Hematopoietic multipotent progenitor cell treated with erythropoietin and hydrocortisone succinate and interleukin-3 and kit ligand, for 4 days (in vitro differentiated cells): ENCODE measurements around the gene ZSCAN31.
"Not testable (repeated sequence)": the region's sequence is repeated elsewhere in the genome, so short reads cannot be mapped to it uniquely, and the experiment has no call there.

Experiments
- DNase-seq: peaks from one replicate; pipeline ENCODE4 v3.0.0-alpha.2; 2015

The ZSCAN31 gene

DNA sequence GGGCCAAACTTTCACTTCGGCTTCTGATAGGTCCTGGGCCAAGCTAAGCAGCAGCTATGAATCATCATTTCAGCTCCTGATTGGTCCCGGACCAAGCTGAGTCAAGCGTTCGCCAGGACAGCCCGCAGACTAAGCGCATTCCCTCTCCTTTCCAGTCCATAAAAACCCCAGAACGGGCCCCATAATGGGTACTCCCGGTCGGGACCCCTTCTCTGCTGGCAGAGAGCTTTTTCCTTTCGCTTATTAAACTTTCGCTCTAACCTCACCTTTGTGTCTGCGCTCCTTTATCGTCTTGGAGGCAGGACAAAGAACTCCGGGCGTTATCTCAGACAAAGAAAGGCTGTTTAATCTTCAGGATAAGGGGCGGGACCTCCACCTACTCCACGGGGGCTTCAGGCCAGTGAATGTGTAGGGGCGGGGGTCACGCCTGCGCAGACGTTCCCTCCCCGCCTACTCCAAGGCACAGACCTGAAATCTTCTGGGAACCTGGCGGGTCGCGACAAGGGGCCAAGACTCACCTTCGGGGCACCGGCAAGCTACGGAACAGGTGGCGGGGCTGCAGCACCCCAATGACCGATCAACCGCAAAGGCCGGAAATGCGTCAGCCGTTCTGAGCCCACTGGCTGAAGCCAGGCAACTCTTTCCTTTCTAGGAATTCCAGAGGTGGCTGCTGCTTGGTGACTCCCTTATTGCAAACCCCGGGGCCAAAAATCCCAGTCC, at the start of gene ZSCAN31:
Gene ZSCAN31 (minus strand): TSS at position 585 of the 720 bp plus-strand sequence. CDS start 6,465 bp downstream, outside the sequence.
- DNase-seq: peak; percentile 99

DNA sequence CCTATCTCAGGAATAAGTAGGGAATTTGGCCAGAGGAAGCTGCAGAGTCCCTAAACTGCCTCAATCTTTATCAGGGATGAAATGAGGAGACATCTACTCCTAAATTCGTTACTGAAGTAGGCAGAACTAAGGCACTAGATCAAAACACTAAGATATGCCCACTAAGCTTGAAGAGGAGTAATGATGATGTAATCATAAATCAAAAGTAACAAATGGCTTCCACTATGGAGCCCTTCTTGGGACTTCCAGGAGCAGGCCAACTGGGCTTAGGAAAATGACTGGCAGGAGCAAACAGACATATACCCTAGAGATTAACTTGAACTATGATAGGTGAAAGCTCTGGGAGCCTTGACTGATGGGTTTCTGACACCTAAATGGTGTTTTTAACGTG, 48.2 kb upstream of the ZSCAN31 start:
- no peak for DNase-seq

DNA sequence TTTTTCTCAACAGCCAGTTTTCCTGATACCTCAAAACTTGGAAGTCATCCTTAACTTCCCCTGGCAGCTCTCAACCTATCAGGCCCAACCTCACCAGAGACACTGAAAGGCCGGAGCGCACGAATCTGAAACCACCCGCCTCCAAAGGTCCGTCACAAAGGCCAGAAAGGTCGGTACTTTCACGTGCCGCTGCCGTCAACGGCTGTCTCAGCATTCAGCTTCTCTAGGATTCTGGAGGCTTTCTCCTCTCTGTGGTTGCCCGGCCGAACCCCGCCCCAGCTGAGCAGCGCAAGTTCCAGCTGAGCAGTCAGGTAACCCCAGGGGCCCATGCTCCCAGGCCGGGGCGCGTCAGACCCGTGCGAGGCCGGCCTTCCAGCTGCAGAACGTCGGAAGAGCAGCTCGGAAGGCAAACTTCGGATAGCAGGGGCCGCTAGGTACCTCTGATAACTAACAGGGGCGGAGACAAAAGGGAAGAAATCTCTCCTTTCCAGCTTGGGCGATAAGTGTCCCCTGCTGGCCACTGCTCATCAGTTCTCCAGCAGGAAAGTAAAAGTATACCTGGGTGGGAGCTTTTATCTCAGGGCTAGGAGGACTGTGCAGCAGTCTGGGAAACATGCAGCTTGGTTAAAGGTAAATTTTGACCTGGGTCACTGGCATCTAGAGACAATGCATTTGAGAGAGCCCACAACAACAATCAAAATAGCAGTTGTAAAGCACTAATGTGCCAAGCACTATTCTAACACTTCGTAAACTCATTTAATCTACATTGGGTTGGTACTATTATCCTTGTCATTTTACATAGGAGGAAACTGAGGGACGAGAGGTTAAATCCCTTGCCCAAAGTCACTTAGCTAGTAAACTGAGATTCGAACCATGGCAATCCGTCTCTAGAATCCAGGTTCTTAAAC, 47.5 kb upstream of the ZSCAN31 start:
- DNase-seq: peak; percentile 92

DNA sequence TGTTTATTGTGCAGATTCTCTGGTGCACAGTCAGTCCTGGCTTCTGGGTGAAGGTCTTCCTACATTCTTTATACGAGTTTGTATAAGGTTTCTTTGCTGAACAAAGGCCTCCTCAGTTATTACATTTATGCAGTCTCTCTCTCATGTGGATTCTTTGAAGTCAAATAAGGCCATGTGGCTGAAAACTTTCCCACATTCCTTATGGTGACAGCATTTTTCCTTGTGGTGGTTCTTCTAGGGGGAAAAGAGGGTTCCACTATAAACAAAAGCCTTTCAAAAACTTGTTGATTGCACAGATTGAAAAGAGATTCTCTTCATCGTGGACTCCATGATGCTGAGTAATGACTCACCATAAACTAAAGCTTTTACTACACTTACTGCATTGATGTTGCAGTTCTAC, 44.4 kb upstream of the ZSCAN31 start:
- DNase-seq: no peak

DNA sequence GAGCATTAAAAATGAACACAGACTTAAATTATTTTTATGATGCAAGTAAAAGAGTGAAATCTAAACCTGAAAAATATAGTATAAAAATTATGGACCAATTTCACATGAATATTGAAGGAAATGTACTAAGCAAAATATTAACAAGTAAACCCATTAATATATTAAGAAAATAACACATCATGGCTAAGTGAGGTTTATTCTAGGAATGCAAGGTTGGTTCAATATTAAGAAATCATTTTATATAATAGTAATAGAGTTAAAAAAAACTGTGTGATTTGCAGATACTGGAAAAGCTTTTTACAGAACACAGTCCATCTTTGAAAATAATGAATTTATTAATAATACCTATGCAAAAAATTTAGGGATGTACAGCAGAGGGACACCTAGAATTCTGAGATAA, 42.7 kb upstream of the ZSCAN31 start:
- no peak for DNase-seq

DNA sequence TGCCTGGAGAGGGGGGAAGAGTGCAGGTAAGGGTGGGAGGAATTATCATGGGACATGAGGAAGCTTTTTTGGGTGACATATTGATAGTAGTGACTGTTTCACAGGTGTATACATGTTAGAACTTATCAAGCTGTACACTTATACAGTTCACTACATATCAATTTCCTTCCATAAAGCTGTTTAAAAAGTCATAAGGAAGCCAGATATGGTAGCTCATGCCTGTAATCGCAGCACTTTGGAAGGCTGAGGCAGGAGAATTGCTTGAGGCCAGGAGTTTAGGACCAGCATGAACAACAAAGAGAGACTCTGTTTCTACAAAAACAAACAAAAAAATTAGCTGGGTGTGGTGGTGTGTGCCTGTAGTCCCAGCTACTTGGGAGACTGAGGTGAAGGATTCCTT, 41.9 kb upstream of the ZSCAN31 start:
- no peak for DNase-seq

DNA sequence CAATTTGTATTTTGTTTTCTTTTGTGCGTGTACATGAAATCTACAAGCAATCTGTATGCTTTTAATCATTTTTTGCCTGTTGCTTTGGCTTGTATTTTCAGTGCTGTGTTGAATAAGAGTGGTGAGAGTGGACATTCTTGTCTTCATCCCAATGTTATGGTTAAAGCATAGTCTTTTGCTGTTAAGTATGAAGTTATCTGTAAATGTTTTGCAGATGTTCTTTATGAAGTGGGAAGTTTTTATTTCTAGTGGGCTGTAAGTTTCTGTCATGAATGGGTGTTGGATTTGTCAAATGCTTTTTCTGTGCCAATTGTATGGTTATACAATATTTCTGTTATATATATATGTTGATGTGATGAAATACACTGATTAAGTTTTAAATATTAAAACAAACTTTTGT, 38.0 kb upstream of the ZSCAN31 start:
- no peak for DNase-seq

DNA sequence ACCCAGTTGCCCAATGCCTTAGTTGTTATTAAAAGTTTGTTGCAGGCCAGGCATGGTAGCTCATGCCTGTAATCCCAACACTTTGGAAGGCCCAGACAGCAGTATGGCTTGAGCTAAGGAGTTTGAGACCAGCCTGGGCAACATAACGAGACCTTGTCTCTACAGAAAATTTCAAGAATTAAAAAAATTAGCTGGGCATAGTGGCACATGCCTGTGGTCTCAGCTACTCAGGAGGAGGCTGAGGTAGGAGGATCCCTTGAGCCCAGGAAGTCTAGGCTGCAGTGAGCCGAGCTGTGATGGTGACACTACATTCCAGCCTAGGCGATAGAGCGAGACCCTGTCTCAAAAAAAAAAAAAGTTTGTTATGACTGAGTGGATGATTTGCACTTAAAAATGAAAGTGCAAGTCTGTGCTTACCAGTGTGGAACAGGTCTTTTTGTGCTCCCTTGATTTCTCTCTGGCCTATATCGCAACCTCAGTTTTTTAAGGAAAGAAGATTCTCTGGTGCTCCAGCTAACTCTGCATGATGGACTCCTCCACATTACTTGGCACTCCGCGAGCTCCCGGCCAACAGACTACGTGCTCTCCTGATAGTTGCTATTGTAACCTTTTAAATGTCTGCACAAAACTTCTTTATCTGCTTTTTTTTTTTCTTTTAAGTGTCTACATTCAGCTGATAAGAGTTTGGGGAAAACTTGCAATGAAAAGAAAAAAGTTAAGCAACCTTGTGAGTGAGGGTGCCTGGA, 35.9 kb upstream of the ZSCAN31 start:
- peak; percentile 27 for DNase-seq

DNA sequence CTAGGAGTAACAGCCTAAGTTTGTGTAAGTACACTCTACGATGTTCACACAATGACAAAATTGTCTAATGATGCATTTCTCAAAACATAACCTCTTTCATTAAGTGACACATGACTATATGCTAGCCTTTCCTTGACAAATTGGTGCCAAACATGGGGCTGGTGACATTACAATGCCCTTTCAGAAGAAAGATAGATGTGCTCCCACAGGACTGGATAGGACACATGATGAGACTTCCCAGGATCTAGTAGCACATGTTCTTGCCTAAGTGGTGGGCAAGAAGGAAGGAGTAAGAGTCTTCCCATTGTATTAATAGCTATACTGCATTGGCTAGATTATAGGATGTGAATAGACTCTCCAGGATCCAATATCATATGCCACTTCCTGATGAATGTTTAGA, 35.3 kb upstream of the ZSCAN31 start:
- DNase-seq: no peak

DNA sequence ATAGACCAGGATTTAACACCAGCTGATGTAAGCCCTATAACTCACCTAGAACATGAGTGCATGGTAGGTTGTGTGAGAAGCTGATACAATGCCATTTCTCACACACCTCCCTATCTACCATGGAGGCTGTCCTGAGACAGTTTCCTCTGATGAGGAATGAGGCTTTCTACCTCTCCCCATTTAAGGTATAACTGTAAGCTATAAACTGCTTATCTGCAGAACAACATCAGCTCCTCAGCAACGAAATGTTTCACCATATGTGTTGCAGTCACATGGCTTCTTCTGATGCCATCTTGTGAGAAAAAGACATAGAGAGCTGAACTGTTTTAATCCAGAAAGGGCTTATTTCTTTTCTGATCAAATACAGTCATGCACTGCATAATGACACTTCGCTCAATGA, 34.5 kb upstream of the ZSCAN31 start:
- DNase-seq: no peak

DNA sequence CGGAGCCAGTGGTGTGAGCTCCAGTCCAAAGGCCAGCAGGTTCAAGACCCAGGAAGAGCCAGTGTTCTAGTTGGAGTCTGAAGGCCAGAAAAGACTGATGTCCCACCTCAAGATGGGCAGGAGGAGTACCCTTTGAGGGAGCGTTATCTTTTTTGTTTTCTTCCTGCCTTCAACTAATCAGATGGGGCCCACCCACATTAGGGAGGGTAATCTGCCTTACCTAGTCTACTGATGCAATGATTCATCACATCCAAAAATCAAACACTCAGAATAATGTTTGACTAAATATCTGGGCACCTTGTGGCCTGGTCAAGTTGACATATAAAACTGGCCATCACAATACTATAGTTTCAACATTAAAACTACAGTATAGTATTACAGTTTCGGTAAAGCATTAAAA, 33.5 kb upstream of the ZSCAN31 start:
- no peak for DNase-seq

DNA sequence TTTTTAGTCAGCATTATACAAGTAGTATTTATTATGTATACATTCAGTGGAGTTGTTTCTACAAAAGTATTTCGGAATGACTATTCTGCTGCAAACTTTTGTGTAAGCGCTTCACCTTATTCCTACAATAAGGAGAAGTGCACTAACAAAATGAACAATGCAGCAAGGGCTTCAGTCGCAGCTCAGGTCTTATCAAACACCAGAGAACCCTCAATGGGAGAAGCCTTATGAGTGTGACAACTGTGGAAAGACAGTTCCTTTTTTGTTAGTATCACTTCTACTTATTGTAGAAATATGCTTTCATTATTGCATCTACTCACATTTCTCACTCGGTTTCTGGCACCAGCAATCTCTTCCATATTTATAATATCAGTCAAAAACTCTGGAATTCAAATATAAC, 32.6 kb upstream of the ZSCAN31 start:
- DNase-seq: no peak

DNA sequence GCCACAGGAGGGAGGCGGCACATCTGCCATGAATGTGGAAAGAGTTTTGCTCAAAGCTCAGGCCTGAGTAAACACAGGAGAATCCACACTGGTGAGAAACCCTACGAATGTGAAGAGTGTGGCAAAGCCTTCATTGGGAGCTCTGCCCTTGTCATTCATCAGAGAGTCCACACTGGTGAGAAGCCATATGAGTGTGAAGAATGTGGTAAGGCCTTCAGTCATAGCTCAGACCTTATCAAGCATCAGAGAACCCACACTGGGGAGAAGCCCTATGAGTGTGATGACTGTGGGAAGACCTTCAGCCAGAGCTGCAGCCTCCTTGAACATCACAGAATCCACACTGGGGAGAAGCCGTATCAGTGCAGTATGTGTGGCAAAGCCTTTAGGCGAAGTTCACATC, 29.6 kb upstream of the ZSCAN31 start:
- not testable (repeated sequence) for DNase-seq

DNA sequence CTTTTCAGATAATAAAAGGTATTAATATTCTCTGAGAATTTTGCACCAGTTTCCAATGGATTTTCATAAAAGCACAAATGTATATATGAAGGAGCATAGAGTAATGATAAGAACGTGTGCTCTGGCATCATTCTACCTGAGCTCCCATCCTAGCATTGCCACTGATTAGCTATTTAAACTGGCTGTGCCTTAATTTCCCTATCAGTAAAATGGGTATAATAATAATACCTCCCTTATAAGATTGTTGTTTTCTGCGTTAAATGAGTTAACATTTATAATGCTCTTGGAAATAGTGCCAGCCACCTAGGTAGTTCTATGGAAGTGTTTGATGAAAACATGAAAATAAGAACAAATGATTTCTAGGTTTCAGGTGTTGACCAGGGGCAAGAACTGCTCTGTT, 25.0 kb upstream of the ZSCAN31 start:
- DNase-seq: no peak

DNA sequence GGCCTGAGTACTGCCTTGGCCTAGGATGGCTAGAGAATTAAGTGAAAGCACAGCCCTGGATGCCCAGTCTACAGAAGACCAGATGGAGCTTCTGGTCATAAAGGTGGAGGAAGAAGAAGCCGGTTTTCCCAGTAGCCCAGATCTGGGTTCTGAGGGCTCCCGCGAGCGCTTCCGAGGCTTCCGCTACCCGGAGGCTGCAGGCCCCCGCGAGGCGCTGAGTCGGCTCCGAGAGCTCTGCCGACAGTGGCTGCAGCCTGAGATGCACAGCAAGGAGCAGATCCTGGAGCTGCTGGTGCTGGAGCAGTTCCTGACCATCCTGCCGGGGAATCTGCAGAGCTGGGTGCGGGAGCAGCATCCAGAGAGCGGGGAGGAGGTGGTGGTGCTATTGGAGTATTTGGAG, 23.6 kb upstream of the ZSCAN31 start:
- not testable (repeated sequence) for DNase-seq

DNA sequence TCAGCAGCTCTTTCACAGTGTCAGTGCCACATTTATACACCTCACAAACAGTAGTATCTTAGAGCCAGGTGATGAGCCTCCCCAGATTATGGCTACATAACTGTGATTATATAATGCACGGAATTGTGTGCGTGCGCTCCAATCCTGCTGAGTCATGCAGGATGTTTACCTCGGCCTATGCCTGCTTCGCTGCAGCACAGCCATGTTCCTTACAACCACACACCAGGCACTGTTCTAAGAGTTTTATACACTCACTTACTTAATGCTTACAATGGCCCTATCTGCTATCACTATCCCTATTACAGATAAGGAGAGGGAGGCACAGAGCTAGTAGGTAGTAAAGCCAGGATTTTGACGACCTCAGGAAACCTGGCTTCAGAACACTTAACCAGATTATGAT, 21.1 kb upstream of the ZSCAN31 start:
- peak; percentile 74 for DNase-seq

DNA sequence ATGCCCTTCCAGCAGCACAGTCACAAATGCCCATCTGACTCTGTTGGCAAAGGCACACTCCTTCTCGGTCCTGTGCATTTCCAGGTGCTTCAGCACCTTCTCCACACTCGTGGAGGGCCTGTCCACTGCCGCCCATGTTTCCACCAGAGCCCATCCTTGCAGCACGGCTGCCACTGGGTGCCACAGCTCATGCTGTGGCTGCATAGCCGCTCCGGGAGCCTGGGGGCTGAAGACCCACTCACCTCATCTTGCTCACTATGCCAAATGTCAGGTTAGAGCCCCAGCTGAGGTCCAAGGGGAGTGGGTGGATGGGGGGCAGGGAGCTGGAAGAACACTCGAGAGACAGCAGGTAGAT, 20.7 kb upstream of the ZSCAN31 start:
- no peak for DNase-seq

DNA sequence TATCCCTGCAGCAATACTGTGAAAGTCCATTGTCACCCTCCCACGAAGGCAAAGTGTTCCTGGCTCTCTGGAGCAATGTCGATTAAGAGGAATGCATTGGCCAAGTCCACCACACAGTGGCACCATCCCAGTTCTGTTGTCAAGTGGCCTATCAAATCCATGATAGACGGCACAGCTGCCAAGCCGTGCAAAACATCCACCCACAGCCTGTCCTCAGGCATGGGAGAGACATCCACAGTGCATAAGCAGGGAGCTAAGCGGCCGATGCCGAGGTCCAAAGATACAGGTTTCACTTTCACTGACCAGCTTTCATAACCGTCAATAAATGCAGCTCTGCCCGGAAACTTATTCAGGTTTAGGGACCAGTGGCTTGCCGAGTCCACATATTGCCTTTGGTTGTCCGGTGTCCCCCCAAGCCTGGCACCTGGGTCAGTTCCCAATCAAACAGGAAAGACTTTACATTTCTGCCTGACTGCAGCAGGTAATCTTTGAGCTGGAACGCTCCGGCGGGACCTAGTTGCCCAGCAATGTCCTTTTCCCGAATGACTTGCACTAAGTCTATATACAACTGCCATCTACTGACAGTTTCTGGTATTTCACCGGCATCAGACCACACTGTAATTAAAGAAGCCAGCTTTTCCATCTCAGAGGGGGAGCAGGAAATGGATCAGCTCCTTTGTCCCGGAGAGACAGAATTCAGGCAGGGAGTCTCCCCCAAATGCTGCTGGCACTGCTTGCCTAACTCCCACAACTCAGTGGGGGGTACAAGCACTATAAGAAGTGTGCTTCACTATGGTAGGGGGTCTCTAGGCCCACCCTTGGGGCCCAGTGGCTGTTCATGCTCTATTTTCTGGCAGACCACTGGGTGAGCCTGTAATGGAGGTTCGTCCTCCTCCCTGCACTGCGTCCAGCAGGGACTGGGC, 20.1 kb upstream of the ZSCAN31 start:
- DNase-seq: peak; percentile 94

DNA sequence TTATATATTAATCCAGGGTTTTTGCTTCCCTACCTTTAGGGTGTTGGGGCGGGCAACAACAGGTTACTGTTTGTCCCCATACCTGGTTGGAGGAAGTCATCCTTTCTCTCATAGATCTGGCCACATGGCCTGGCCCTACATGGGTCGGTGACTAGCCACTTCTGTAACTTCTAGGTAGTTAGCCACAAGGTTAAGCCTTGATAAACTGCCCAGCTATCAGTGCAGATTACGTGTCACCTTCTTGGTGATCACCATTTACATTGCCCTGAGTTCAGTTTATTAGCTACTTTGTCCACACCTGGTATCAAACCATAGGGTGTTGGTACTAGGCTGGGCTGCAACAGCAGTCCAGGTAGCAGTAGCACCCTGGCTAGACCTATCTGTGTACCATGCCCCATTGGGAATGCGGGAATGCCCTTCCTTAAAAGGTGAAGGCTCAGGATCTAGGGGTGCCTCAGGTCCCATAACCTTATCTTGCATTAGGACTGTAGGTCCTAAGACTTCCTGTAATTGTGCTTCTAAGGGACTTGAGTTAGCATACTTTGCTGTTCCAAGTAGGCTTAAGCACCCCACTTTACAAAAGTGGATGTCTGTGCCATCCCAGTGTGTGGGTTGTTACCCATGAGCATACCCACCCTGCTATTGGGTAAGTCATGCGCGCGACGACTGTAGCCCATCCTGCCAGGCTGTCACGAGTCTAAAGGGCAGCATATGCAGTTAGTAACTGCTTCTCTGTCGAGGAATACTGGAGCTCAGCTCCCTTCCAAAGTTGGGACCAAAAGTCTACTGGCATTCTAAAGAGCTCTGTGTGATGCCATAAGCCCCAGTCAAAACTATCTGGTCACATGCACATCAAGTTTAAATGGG, 19.0 kb upstream of the ZSCAN31 start:
- DNase-seq: no peak

DNA sequence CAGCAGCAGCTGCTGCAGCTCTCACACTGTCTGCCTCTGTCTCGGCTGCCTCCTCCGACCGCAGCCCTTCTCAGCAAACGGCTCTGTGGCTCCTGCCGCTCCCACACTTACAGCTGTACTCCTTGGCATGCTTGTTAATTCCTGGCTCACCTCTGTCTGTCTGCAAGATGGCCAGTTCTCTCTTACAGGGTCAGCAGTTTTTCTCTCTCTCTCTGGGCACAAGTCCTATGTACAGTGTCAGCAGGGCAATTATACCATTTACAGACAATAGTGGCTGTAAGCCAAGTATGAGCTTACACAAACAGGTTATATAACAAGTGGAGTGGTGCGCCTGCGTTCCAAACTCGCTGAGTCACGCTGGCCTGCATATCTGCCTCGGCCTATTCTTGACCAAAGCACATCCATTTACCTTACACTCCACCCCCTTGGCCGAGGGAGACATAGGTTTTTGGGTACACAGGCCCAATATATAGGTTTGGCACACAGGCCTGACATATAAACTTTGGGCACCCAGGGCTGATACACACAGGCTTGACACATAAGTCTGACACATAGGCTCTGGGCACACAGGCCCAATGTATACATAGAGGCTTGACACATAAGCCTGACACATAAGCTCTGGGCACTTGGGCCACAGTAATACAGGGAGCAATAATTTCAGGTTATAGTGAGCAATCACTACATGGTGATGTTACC, 18.2 kb upstream of the ZSCAN31 start:
- peak; percentile 55 for DNase-seq

DNA sequence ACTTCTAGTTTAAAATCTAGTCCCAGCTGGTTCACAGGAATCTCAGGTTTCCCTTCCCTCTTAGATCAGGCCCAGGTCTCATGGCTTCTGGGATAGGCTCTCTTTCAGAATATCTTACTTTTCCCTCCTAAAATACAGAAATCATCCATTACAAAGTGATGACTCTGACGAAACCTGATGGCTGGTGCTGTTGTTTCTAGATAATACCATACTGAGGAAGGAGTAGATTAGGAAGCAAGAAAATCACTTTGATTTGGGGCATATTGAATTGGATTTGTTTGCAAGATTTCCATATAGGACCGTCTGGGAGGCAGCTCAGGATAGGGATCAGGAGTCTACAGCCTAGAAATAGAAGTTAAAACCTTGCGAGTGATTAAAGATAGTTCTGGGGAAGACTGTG, 17.4 kb upstream of the ZSCAN31 start:
- DNase-seq: no peak
